ENCODE data around the gene SOHLH1. TPM values are rescaled to one million over a fixed set of nuclear protein-coding genes. Genes with fewer than 3 reads are reported as not detected.

SOHLH1 gene
- total RNA-seq, 1 experiment from 2014 or later, result not detected

- H3K9me3 Mint-ChIP-seq, result peaks cover 20% of the 10 kb centered on the region
- ATAC-seq, result no peak
- peaks cover 13% of the 10 kb centered on the region for H3K4me1 Mint-ChIP-seq
- no peak for TF ChIP-seq NR1H2 (CRISPR knock-in tag; IDR thresholded peaks at IDR 0.05)
- TF ChIP-seq ZNF671 (CRISPR knock-in tag; IDR thresholded peaks at IDR 0.05), result no peak
- TF ChIP-seq ZNF532 (CRISPR knock-in tag; IDR thresholded peaks at IDR 0.05; ENCODE audit: borderline replicate concordance), result no peak
- TF ChIP-seq, protein P1, sequence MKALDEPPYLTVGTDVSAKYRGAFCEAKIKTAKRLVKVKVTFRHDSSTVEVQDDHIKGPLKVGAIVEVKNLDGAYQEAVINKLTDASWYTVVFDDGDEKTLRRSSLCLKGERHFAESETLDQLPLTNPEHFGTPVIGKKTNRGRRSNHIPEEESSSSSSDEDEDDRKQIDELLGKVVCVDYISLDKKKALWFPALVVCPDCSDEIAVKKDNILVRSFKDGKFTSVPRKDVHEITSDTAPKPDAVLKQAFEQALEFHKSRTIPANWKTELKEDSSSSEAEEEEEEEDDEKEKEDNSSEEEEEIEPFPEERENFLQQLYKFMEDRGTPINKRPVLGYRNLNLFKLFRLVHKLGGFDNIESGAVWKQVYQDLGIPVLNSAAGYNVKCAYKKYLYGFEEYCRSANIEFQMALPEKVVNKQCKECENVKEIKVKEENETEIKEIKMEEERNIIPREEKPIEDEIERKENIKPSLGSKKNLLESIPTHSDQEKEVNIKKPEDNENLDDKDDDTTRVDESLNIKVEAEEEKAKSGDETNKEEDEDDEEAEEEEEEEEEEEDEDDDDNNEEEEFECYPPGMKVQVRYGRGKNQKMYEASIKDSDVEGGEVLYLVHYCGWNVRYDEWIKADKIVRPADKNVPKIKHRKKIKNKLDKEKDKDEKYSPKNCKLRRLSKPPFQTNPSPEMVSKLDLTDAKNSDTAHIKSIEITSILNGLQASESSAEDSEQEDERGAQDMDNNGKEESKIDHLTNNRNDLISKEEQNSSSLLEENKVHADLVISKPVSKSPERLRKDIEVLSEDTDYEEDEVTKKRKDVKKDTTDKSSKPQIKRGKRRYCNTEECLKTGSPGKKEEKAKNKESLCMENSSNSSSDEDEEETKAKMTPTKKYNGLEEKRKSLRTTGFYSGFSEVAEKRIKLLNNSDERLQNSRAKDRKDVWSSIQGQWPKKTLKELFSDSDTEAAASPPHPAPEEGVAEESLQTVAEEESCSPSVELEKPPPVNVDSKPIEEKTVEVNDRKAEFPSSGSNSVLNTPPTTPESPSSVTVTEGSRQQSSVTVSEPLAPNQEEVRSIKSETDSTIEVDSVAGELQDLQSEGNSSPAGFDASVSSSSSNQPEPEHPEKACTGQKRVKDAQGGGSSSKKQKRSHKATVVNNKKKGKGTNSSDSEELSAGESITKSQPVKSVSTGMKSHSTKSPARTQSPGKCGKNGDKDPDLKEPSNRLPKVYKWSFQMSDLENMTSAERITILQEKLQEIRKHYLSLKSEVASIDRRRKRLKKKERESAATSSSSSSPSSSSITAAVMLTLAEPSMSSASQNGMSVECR (CRISPR knock-in tag; IDR thresholded peaks at IDR 0.05; ENCODE audit: borderline replicate concordance), result no peak
- no peak for TF ChIP-seq SOX15 (CRISPR knock-in tag; IDR thresholded peaks at IDR 0.05)
- no peak for TF ChIP-seq ETV6 (CRISPR knock-in tag; IDR thresholded peaks at IDR 0.05)
- TF ChIP-seq, protein P2, sequence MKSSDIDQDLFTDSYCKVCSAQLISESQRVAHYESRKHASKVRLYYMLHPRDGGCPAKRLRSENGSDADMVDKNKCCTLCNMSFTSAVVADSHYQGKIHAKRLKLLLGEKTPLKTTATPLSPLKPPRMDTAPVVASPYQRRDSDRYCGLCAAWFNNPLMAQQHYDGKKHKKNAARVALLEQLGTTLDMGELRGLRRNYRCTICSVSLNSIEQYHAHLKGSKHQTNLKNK (CRISPR knock-in tag; IDR thresholded peaks at IDR 0.05), result no peak
- no peak for TF ChIP-seq MAX (CRISPR knock-in tag; IDR thresholded peaks at IDR 0.05)
- no peak for TF ChIP-seq CREB1 (CRISPR knock-in tag; IDR thresholded peaks at IDR 0.05)
- no peak for TF ChIP-seq MLX (CRISPR knock-in tag; IDR thresholded peaks at IDR 0.05)
- TF ChIP-seq GRHL2 (CRISPR knock-in tag; IDR thresholded peaks at IDR 0.05; ENCODE audit: insufficient replicate concordance, severe bottlenecking), result no peak
- TF ChIP-seq FOXP1 (CRISPR knock-in tag; IDR thresholded peaks at IDR 0.05; ENCODE audit: borderline replicate concordance), result no peak
- no peak for TF ChIP-seq SMAD3 (CRISPR knock-in tag; IDR thresholded peaks at IDR 0.05; ENCODE audit: borderline replicate concordance)
- TF ChIP-seq E2F1 (CRISPR knock-in tag; IDR thresholded peaks at IDR 0.05), result no peak
- TF ChIP-seq NR3C1 (CRISPR knock-in tag; conservative IDR thresholded peaks at IDR 0.05; ENCODE audit: low read depth), result no peak
- no peak for TF ChIP-seq OVOL2 (CRISPR knock-in tag; IDR thresholded peaks at IDR 0.05; ENCODE audit: borderline replicate concordance)
- TF ChIP-seq NFATC4 (CRISPR knock-in tag; IDR thresholded peaks at IDR 0.05), result no peak
- TF ChIP-seq, protein P3, sequence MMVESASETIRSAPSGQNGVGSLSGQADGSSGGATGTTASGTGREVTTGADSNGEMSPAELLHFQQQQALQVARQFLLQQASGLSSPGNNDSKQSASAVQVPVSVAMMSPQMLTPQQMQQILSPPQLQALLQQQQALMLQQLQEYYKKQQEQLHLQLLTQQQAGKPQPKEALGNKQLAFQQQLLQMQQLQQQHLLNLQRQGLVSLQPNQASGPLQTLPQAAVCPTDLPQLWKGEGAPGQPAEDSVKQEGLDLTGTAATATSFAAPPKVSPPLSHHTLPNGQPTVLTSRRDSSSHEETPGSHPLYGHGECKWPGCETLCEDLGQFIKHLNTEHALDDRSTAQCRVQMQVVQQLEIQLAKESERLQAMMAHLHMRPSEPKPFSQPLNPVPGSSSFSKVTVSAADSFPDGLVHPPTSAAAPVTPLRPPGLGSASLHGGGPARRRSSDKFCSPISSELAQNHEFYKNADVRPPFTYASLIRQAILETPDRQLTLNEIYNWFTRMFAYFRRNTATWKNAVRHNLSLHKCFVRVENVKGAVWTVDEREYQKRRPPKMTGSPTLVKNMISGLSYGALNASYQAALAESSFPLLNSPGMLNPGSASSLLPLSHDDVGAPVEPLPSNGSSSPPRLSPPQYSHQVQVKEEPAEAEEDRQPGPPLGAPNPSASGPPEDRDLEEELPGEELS (CRISPR knock-in tag; IDR thresholded peaks at IDR 0.05), result no peak
- TF ChIP-seq, protein P4, sequence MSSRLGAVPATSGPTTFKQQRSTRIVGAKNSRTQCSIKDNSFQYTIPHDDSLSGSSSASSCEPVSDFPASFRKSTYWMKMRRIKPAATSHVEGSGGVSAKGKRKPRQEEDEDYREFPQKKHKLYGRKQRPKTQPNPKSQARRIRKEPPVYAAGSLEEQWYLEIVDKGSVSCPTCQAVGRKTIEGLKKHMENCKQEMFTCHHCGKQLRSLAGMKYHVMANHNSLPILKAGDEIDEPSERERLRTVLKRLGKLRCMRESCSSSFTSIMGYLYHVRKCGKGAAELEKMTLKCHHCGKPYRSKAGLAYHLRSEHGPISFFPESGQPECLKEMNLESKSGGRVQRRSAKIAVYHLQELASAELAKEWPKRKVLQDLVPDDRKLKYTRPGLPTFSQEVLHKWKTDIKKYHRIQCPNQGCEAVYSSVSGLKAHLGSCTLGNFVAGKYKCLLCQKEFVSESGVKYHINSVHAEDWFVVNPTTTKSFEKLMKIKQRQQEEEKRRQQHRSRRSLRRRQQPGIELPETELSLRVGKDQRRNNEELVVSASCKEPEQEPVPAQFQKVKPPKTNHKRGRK (CRISPR knock-in tag; IDR thresholded peaks at IDR 0.05; ENCODE audit: borderline replicate concordance), result no peak
- TF ChIP-seq CBFB (CRISPR knock-in tag; IDR thresholded peaks at IDR 0.05; ENCODE audit: low read depth), result no peak
- H3K27me3 Mint-ChIP-seq (ENCODE audit: low read depth), result peaks cover 7% of the 10 kb centered on the region
- ChIA-PET CTCF (no interaction called here), POLR2A (no interaction called here)
- H3K27ac Mint-ChIP-seq, result no peak overlapping the region
- DNase-seq (ENCODE audit: low spot score), result no peak
- H3K36me3 Mint-ChIP-seq, result peaks cover 20% of the 10 kb centered on the region
- H3K4me3 Mint-ChIP-seq, result no peak overlapping the region
Observed at GRCh38 chr9:135728436-135729110, 29.3 kb upstream of the SOHLH1 start.

Data from WTC11 (cell line).